GM13976 (cell line): ENCODE measurements around the gene DNMT3A.

Source experiments
- DNase-seq: peaks from one replicate; pipeline ENCODE4 v3.0.0; 2012; ENCODE audit warnings: low spot score
- CTCF ChIP-seq: IDR thresholded peaks from 2 replicates; pipeline ENCODE4 v1.5.1; 2012; ENCODE audit warnings: borderline replicate concordance, mild to moderate bottlenecking; ENCODE audit not compliant: insufficient read depth; ENCODE audit errors: extremely low read depth, missing control alignments, control extremely low read depth
- in situ Hi-C: fragments of 300-500 bp; cut with MboI; formaldehyde crosslinking; loops from one replicate; pipeline ENCODE4 v1.12.0; 2022; ENCODE audit warnings: low sequenced_read_pairs, mixed read lengths, inconsistent platforms; ENCODE audit not compliant: unreplicated experiment

DNMT3A gene

DNA sequence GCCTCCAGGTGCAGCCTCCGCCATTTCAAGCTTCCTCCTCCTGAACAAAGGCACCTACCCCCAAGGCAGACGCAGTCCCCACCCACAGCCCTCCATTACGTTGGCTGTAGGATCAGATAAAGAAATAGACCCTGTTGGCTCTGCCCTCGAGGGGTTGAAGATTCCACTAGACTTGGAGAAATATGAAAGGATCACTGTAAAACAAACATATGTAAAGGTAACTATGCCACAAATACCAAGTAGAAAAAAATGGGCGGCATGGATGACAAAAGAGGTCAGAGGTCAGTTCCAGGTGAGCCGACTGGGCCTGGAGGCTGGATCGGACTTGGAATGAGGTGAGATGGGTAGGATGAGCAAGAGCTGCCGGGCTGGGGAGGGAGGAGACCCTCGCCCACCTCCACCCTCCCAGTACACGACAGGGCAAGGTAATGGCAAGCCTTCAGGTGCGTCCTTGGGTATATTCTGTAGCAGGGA is 88.5 kb downstream of the DNMT3A start:
- TF ChIP-seq CTCF: no peak
- no peak for DNase-seq
- in situ Hi-C loops: no loop called here

DNA sequence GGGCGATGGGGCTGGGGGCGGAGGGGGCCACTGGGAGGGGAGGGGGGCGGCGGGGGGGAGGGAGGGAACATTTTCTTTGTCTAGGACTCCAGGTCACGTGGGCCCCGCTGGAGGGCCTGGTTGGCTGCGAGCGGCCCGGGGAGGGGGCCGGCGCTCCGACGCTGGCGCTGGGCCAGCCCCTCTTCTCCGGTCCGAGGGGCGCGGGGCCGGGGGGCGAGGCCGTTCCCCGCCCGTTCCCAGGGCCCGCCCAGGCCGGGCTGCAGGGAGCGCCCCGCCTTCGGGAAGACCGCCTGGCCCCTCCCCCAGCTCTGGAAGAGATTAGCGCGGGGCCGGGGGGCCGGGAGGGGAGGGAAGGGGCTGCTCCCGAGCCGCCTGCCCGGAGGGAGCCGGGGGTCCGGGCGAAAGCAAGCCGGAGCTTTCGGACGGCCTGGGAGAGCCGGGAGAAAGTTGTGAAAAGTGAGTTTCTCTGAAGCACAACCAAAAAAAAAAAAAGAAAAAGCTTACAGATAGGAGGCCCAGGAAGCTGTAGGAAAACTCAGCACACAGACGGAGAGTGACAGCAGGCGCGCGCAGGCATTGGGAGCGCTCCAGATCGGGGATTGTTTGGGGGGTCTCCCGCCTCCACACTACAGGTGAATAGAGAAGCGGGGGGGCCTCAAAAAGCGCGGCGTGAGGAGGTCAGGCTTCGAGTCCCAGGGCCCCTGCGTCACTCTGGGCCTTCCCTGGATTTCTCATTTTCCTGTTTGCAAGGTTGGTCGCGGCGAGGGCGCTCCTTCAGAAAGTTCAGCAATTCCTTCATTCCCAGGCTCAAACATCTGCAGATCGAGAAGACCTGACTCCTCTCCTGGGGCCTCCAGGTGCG is 89.2 kb downstream of the DNMT3A start:
- in situ Hi-C loops: no loop called here
- TF ChIP-seq CTCF: no peak
- peak; percentile 91 for DNase-seq

- TF ChIP-seq CTCF: no peak
- in situ Hi-C loops: no loop called here
- DNase-seq: peak; percentile 89
These were observed 90.1 kb downstream of the DNMT3A start for GRCh38 chr2:25251422-25252273.

- no peak for TF ChIP-seq CTCF
- peak; percentile 67 for DNase-seq
- in situ Hi-C loops: no loop called here
These were observed 90.7 kb downstream of the DNMT3A start for GRCh38 chr2:25251071-25251421.

- in situ Hi-C loops: no loop called here
- no peak for TF ChIP-seq CTCF
- peak; percentile 51 for DNase-seq
These were observed 91.2 kb downstream of the DNMT3A start for GRCh38 chr2:25250331-25251070.

GRCh38 chr2:25249785-25250184 is 91.9 kb downstream of the DNMT3A start:
- no peak for TF ChIP-seq CTCF
- in situ Hi-C loops: no loop called here
- no peak for DNase-seq
